H9 (cell line): ENCODE data around the gene MT1H. TPM values are rescaled to one million over a fixed set of nuclear protein-coding genes. Genes with fewer than 3 reads are reported as not detected.

Experiments
- DNase-seq: peaks from one replicate; pipeline ENCODE4 v3.0.0-alpha.2; 2017
- H2AFZ ChIP-seq: one replicate; pipeline ENCODE4 v1.6.1; 2013; ENCODE audit warnings: mild to moderate bottlenecking, low read length, control low read depth, moderate library complexity
- H2AK5ac ChIP-seq: 2 replicates; pipeline ENCODE4 v1.6.1; 2013; ENCODE audit warnings: low read length, control low read depth, mixed read lengths; ENCODE audit not compliant: insufficient read length
- H2BK120ac ChIP-seq: one replicate; pipeline ENCODE4 v1.6.1; 2013; ENCODE audit warnings: low read depth, mild to moderate bottlenecking, low read length, control low read depth, inconsistent platforms; ENCODE audit not compliant: poor library complexity, severe bottlenecking
- H2BK12ac ChIP-seq: 2 replicates; pipeline ENCODE4 v1.6.1; 2013; ENCODE audit warnings: low read length, control low read depth, mixed read lengths, low read depth; ENCODE audit not compliant: insufficient read length
- H2BK15ac ChIP-seq: 2 replicates; pipeline ENCODE4 v1.6.1; 2013; ENCODE audit warnings: low read depth, low read length, control low read depth
- H2BK20ac ChIP-seq: one replicate; pipeline ENCODE4 v1.6.1; 2013; ENCODE audit warnings: low read depth, mild to moderate bottlenecking, low read length, control low read depth, inconsistent platforms; ENCODE audit not compliant: poor library complexity, severe bottlenecking
- H2BK5ac ChIP-seq: 2 replicates; pipeline ENCODE4 v1.6.1; 2013; ENCODE audit warnings: low read length, control low read depth, mixed read lengths; ENCODE audit not compliant: insufficient read length
- H3K14ac ChIP-seq: 2 replicates; pipeline ENCODE4 v1.6.1; 2013; ENCODE audit warnings: low read length, control low read depth; ENCODE audit not compliant: insufficient read depth
- H3K18ac ChIP-seq: 2 replicates; pipeline ENCODE4 v1.6.1; 2013; ENCODE audit warnings: low read depth, mild to moderate bottlenecking, mixed read lengths, low read length, control low read depth; ENCODE audit not compliant: insufficient read length
- H3K23ac ChIP-seq: 2 replicates; pipeline ENCODE4 v1.6.1; 2013; ENCODE audit warnings: low read length, control low read depth, mixed read lengths, low read depth; ENCODE audit not compliant: insufficient read length
- H3K23me2 ChIP-seq: 2 replicates; pipeline ENCODE4 v1.6.1; 2013; ENCODE audit warnings: low read depth, mild to moderate bottlenecking, mixed read lengths, low read length, control low read depth; ENCODE audit not compliant: insufficient read length, poor library complexity, severe bottlenecking
- H3K27ac ChIP-seq: 2 replicates; pipeline ENCODE4 v1.5.1; 2013; ENCODE audit warnings: low read length, control low read depth, mixed read lengths, low read depth; ENCODE audit not compliant: insufficient read length
- H3K27me3 ChIP-seq: 2 replicates; pipeline ENCODE4 v1.6.1; 2013; ENCODE audit warnings: low read length, control low read depth, inconsistent platforms; ENCODE audit not compliant: insufficient read depth
- H3K4ac ChIP-seq: 2 replicates; pipeline ENCODE4 v1.6.1; 2013; ENCODE audit warnings: low read depth, mild to moderate bottlenecking, control low read depth, inconsistent platforms, low read length, moderate library complexity
- H3K4me1 ChIP-seq: 2 replicates; pipeline ENCODE4 v1.6.1; 2013; ENCODE audit warnings: low read length, control low read depth, inconsistent platforms; ENCODE audit not compliant: insufficient read depth
- H3K4me2 ChIP-seq: 2 replicates; pipeline ENCODE4 v1.6.1; 2013; ENCODE audit warnings: low read length, control low read depth, mixed read lengths; ENCODE audit not compliant: insufficient read length, insufficient read depth
- H3K56ac ChIP-seq: 2 replicates; pipeline ENCODE4 v1.6.1; 2013; ENCODE audit warnings: low read depth, mild to moderate bottlenecking, mixed read lengths, low read length, control low read depth; ENCODE audit not compliant: insufficient read length
- H3K79me1 ChIP-seq: 2 replicates; pipeline ENCODE4 v1.6.1; 2013; ENCODE audit warnings: low read depth, mild to moderate bottlenecking, moderate library complexity, low read length, control low read depth, inconsistent platforms; ENCODE audit not compliant: insufficient read depth, poor library complexity, severe bottlenecking
- H3K79me2 ChIP-seq: 2 replicates; pipeline ENCODE4 v1.6.1; 2013; ENCODE audit warnings: low read length, control low read depth, inconsistent platforms; ENCODE audit not compliant: insufficient read depth
- H3K9ac ChIP-seq: 2 replicates; pipeline ENCODE4 v1.6.1; 2013; ENCODE audit warnings: low read length, control low read depth, mixed read lengths; ENCODE audit not compliant: insufficient read length; ENCODE audit errors: extremely low read depth
- H3K9me3 ChIP-seq: one replicate; pipeline ENCODE4 v1.6.1; 2013; ENCODE audit warnings: low read depth, low read length, inconsistent platforms; ENCODE audit not compliant: control insufficient read depth
- H3T11ph ChIP-seq: one replicate; pipeline ENCODE4 v1.6.1; 2013; ENCODE audit warnings: mild to moderate bottlenecking, low read length, control low read depth, inconsistent platforms
- H4K20me1 ChIP-seq: one replicate; pipeline ENCODE4 v1.6.1; 2013; ENCODE audit not compliant: control insufficient read depth, insufficient read length, insufficient read depth
- H4K5ac ChIP-seq: 2 replicates; pipeline ENCODE4 v1.6.1; 2013; ENCODE audit warnings: low read depth, mild to moderate bottlenecking, mixed read lengths, low read length, control low read depth; ENCODE audit not compliant: insufficient read length
- H4K8ac ChIP-seq: replicated peaks from 2 replicates; pipeline ENCODE4 v1.6.1; 2013; ENCODE audit warnings: low read length, control low read depth, mixed read lengths, low read depth; ENCODE audit not compliant: insufficient read length
- H4K91ac ChIP-seq: 2 replicates; pipeline ENCODE4 v1.6.1; 2013; ENCODE audit warnings: low read depth, mild to moderate bottlenecking, moderate library complexity, mixed read lengths, low read length, control low read depth; ENCODE audit not compliant: insufficient read length
- H3K27ac Mint-ChIP-seq, 3 experiments: 2 replicates in 2 of 3; 3 replicates in 1 of 3; pipeline ENCODE4 v1.8.0; 2020 to 2021; ENCODE audit warnings: mixed read lengths in 3 of 3, mild to moderate bottlenecking in 1 of 3, moderate library complexity in 1 of 3
- H3K27me3 Mint-ChIP-seq: 2 replicates; pipeline ENCODE4 v1.8.0; 2021; ENCODE audit warnings: low read depth, mild to moderate bottlenecking, moderate library complexity, mixed read lengths
- H3K36me3 Mint-ChIP-seq, 3 experiments: 2 replicates in 2 of 3; 3 replicates in 1 of 3; pipeline ENCODE4 v1.8.0; 2020 to 2021; ENCODE audit warnings: low read depth in 3 of 3, mixed read lengths in 3 of 3; ENCODE audit not compliant: insufficient read depth in 1 of 3
- H3K4me1 Mint-ChIP-seq, 2 experiments: 2 replicates each; pipeline ENCODE4 v1.8.0; 2020; ENCODE audit warnings: mixed read lengths in 2 of 2
- H3K4me3 Mint-ChIP-seq, 2 experiments: 2 replicates in 1 of 2; 3 replicates in 1 of 2; pipeline ENCODE4 v1.8.0; 2020 to 2021; ENCODE audit warnings: mild to moderate bottlenecking in 2 of 2, mixed read lengths in 2 of 2, moderate library complexity in 1 of 2
- H3K9me3 Mint-ChIP-seq, 2 experiments: 2 replicates in 1 of 2; 3 replicates in 1 of 2; pipeline ENCODE4 v1.8.0; 2020; ENCODE audit warnings: mild to moderate bottlenecking in 2 of 2, mixed read lengths in 2 of 2, moderate library complexity in 1 of 2
- CTCF ChIP-seq: fragments of 200-600 bp; sonication (generic); conservative IDR thresholded peaks from 3 replicates; pipeline ENCODE4 v1.8.0; 2021; ENCODE audit warnings: antibody characterized with exemption, mild to moderate bottlenecking
- WGBS: extraction: QIAGEN DNeasy Blood & Tissue Kit; methylation state at CpG from one replicate; pipeline ENCODE4 v1.1.7; 2013; ENCODE audit warnings: missing lambda C conversion rate, low lambda C conversion rate, mixed read lengths; ENCODE audit not compliant: insufficient read length; ENCODE audit errors: extremely low coverage; 5-methylcytosine and 5-hydroxymethylcytosine counted together
- total RNA-seq: library from RNA; stranded (reverse); gene quantifications from 2 replicates; pipeline ENCODE4 v1.2.1, GENCODE V29; 2021

MT1H gene
- total RNA-seq, 1 experiment from 2014 or later = 12.5 TPM

- Histone ChIP-seq H2BK12ac (no peak overlapping the region), H3K9me3 (no peaks in the 10 kb centered on the region), H3K4me2 (no peak overlapping the region), H2AFZ (no peak overlapping the region), H3K23ac (no peak overlapping the region), H2BK20ac (no peak overlapping the region), H3K79me2 (no peaks in the 10 kb centered on the region), H3K56ac (no peak overlapping the region), H3K14ac (no peak overlapping the region), H4K8ac (no peak overlapping the region), H3K79me1 (no peaks in the 10 kb centered on the region), H3T11ph (no peak overlapping the region), H4K5ac (no peak overlapping the region), H4K20me1 (no peaks in the 10 kb centered on the region), H2AK5ac (no peak overlapping the region), H3K23me2 (no peaks in the 10 kb centered on the region), H2BK15ac (no peak overlapping the region), H2BK120ac (no peak overlapping the region), H3K27me3 (peaks cover 30% of the 10 kb centered on the region; the same call in 1 of the 2 replicates), H3K4ac (no peak overlapping the region), H3K9ac (no peak overlapping the region), H2BK5ac (no peak overlapping the region), H4K91ac (no peak overlapping the region), H3K4me1 (no peaks in the 10 kb centered on the region), H3K27ac (no peak overlapping the region), H3K18ac (no peak overlapping the region)
- no CpG with 5 or more reads among the region's 2 CpGs for WGBS
- H3K9me3 Mint-ChIP-seq = no peaks in the 10 kb centered on the region
- no peak for DNase-seq
- TF ChIP-seq CTCF = no peak
- H3K27ac Mint-ChIP-seq = no peak overlapping the region
- H3K36me3 Mint-ChIP-seq = no peaks in the 10 kb centered on the region
- H3K27me3 Mint-ChIP-seq = peaks cover 92% of the 10 kb centered on the region
- no peak overlapping the region for H3K4me3 Mint-ChIP-seq
- H3K4me1 Mint-ChIP-seq = peaks cover 2 to 13% of the 10 kb centered on the region in 2 experiments; a peak in 2 of 4 replicates
Observed at GRCh38 chr16:56649271-56649670, 20.3 kb upstream of the MT1H start.
